Measurements from ENCODE around the gene GPC4.

GRCh38 chrX:133444196-133444595, 28.9 kb upstream of the GPC4 start:
- TF ChIP-seq POLR2A (IDR thresholded peaks at IDR 0.05) (no peak), CTCF (IDR thresholded peaks at IDR 0.05) (no peak)
